K562 (cell line): ENCODE data around the gene ELMO1. TPM values are rescaled to one million over a fixed set of nuclear protein-coding genes. Genes with fewer than 3 reads are reported as not detected.

Experiments
- ATAC-seq: fragments of 200-7000 bp; cut with Tn5 transposase; 3 replicates; pipeline ENCODE4 v1.9.1; 2020; ENCODE audit warnings: moderate library complexity
- BruUV-seq: library from RNA; stranded (reverse); fragments of 400-500 nt; replicated peaks from 2 replicates; lab custom pipeline; 2021; lab: Mats Ljungman, UMichigan
- CTCF ChIA-PET: fragments of 300-600 bp; formaldehyde crosslinking; extraction: SDS; loops from one replicate; lab custom pipeline; 2021; ENCODE audit warnings: low intra/inter-chr PET ratio; lab: Yijun Ruan, JAX
- POLR2A ChIA-PET: fragments of 300-600, 350-650 bp; sonication (Branson Sonifier 250); formaldehyde crosslinking; extraction: SDS; loops from one replicate; lab custom pipeline; 2021; ENCODE audit warnings: antibody characterized with exemption, inconsistent platforms; lab: Yijun Ruan, JAX
- DNase-seq, 4 experiments: peaks; one replicate each; pipeline versions ENCODE4 v3.0.0 to v3.0.0-alpha.2; 2011 to 2018; ENCODE audit warnings: low spot score in 3 of 4, mixed read lengths in 3 of 4; ENCODE audit errors: extremely low read depth in 1 of 4
- FAIRE-seq: peaks from 2 replicates; lab custom pipeline; 2011; peaks lifted over from hg19 to GRCh38; lab: Jason Lieb, UNC
- H2AFZ ChIP-seq: 2 replicates; pipeline ENCODE4 v1.6.0; 2011; ENCODE audit warnings: low read depth, low read length, control low read depth, inconsistent platforms
- H3K27ac ChIP-seq: fragments of 200-600 bp; 3 replicates; pipeline ENCODE4 v1.8.0; 2011; ENCODE audit warnings: low read depth, mild to moderate bottlenecking, control low read depth, inconsistent platforms, low read length, moderate library complexity, mixed read lengths; ENCODE audit errors: extremely low read depth
- H3K27me3 ChIP-seq, 2 experiments: fragments of 300-600 bp in 1 of 2; 2 replicates in 1 of 2; 3 replicates in 1 of 2; pipeline versions ENCODE4 v1.6.0 to v1.8.0; 2011; ENCODE audit warnings: inconsistent platforms in 2 of 2, low read length in 2 of 2, mild to moderate bottlenecking in 1 of 2, mixed read lengths in 1 of 2, moderate library complexity in 1 of 2; ENCODE audit not compliant: control insufficient read depth in 2 of 2, insufficient read depth in 2 of 2
- H3K36me3 ChIP-seq: fragments of 300-600 bp; 3 replicates; pipeline ENCODE4 v1.8.0; 2011; ENCODE audit warnings: mild to moderate bottlenecking, low read length, inconsistent platforms; ENCODE audit not compliant: control insufficient read depth, insufficient read depth
- H3K4me1 ChIP-seq, 2 experiments: fragments of 200-600 bp in 1 of 2; replicated peaks in 1 of 2; 2 replicates in 1 of 2; 3 replicates in 1 of 2; pipeline versions ENCODE4 v1.5.1 to v1.8.0; 2011; ENCODE audit warnings: inconsistent platforms in 2 of 2, low read length in 2 of 2, mild to moderate bottlenecking in 1 of 2, mixed read lengths in 1 of 2, moderate library complexity in 1 of 2; ENCODE audit not compliant: control insufficient read depth in 2 of 2, insufficient read depth in 2 of 2
- H3K4me2 ChIP-seq: 2 replicates; pipeline ENCODE4 v1.6.1; 2011; ENCODE audit warnings: low read length, control low read depth, inconsistent platforms, mixed read lengths; ENCODE audit not compliant: insufficient read depth
- H3K4me3 ChIP-seq: fragments of 200-600 bp; sonication (generic), shearing (Covaris generic); 2 replicates; pipeline ENCODE4 v1.5.1; 2016; ENCODE audit warnings: control low read depth, inconsistent platforms
- H3K79me2 ChIP-seq: fragments of 200-600 bp; 3 replicates; pipeline ENCODE4 v1.8.0; 2011; ENCODE audit warnings: low read length, inconsistent platforms; ENCODE audit not compliant: control insufficient read depth, insufficient read depth
- H3K9ac ChIP-seq, 2 experiments: 2 replicates each; pipeline versions ENCODE4 v1.6.0 to v1.6.1; 2011; ENCODE audit warnings: low read depth in 2 of 2, low read length in 2 of 2, control low read depth in 1 of 2, inconsistent platforms in 1 of 2, mild to moderate bottlenecking in 1 of 2, mixed read lengths in 1 of 2; ENCODE audit not compliant: insufficient read depth in 1 of 2
- H3K9me1 ChIP-seq: one replicate; pipeline ENCODE4 v1.6.0; 2011; ENCODE audit warnings: inconsistent platforms, mild to moderate bottlenecking, low read length, moderate library complexity; ENCODE audit not compliant: control insufficient read depth, insufficient read depth
- H3K9me3 ChIP-seq: replicated peaks from 2 replicates; pipeline ENCODE4 v1.5.1; 2011; ENCODE audit warnings: low read depth, low read length, inconsistent platforms; ENCODE audit not compliant: control insufficient read depth, insufficient read depth
- H4K20me1 ChIP-seq: replicated peaks from 2 replicates; pipeline ENCODE4 v1.6.1; 2011; ENCODE audit warnings: low read length, inconsistent platforms, mixed read lengths; ENCODE audit not compliant: control insufficient read depth, insufficient read depth
- AFF4 ChIP-seq: sonication (generic); formaldehyde crosslinking; IDR thresholded peaks from 2 replicates; pipeline ENCODE4 v1.8.0; 2023; ENCODE audit warnings: mild to moderate bottlenecking, missing genetic modification reagents
- ERF ChIP-seq: fragments of 450-650 bp; formaldehyde crosslinking; IDR thresholded peaks from 2 replicates; pipeline ENCODE4 v1.4.0; 2020; ENCODE audit warnings: mild to moderate bottlenecking, mixed read lengths
- ETV1 ChIP-seq: fragments of 450-650 bp; conservative IDR thresholded peaks from 2 replicates; pipeline ENCODE4 v1.6.1; 2016; ENCODE audit warnings: missing genetic modification characterization, control low read depth, low read depth, missing compliant biosample characterization
- GTF2E2 ChIP-seq: fragments of 200-800 bp; sonication (Bioruptor generic); IDR thresholded peaks from 2 replicates; pipeline ENCODE4 v1.6.1; 2016; ENCODE audit warnings: missing genetic modification characterization, missing compliant biosample characterization
- HLTF ChIP-seq: fragments of 450-650 bp; IDR thresholded peaks from 2 replicates; pipeline ENCODE4 v1.6.1; 2016
- KDM1A ChIP-seq, 2 experiments: fragments of 450-650 bp; IDR thresholded peaks; 2 replicates each; pipeline ENCODE4 v1.6.1; 2016; ENCODE audit warnings: mild to moderate bottlenecking in 2 of 2
- MAFF ChIP-seq: IDR thresholded peaks from 2 replicates; pipeline ENCODE4 v1.6.1; 2012; ENCODE audit warnings: low read length, improper control_type of control experiment
- ZC3H11A ChIP-seq: IDR thresholded peaks from 2 replicates; pipeline ENCODE4 v1.6.1; 2012; ENCODE audit warnings: low read depth, low read length, improper control_type of control experiment
- ZNF3 ChIP-seq: fragments of 250-450 bp; sonication (Bioruptor Pico); IDR thresholded peaks from 2 replicates; pipeline ENCODE4 v1.5.0; 2021; ENCODE audit warnings: mild to moderate bottlenecking, moderate library complexity
- ZSCAN29 ChIP-seq: fragments of 450-650 bp; IDR thresholded peaks from 2 replicates; pipeline ENCODE4 v1.6.1; 2017
- WGBS: fragments of 100-300 bp; shearing (Covaris generic); methylation state at CpG from one replicate; pipeline ENCODE4 v1.1.6; 2016; ENCODE audit warnings: low coverage, mixed read lengths; ENCODE audit not compliant: insufficient coverage; ENCODE audit errors: missing lambda C conversion rate; 5-methylcytosine and 5-hydroxymethylcytosine counted together
- in situ Hi-C: fragments of 300-500 bp; cut with MboI; formaldehyde crosslinking; loops from 4 replicates; pipeline ENCODE4 v1.15.0; 2018; ENCODE audit warnings: inconsistent platforms, mixed read lengths
- intact Hi-C: fragments of 100-400 bp; cut with micrococcal nuclease; formaldehyde crosslinking; loops from 2 replicates; pipeline ENCODE4 v1.14.2; 2022
- polyA plus RNA-seq, 8 experiments: library from polyadenylated mRNA; depleted of rRNA in 4 of 8; stranded (reverse) in 5 of 8; unstranded in 3 of 8; fragments of >200 nt; fragmentation: Nextera tagmentation in 2 of 8; fragmentation: Illumina TruSeq in 1 of 8; extraction: Ambion mirVana in 2 of 8; extraction: Trizol in 1 of 8; gene quantifications; 2 replicates each; pipeline versions ENCODE4 v1.2.1 to v1.2.3, GENCODE V29; 2011 to 2014; ENCODE audit warnings: inconsistent platforms in 1 of 8, missing spikeins in 1 of 8
- total RNA-seq, 7 experiments: library from RNA; depleted of rRNA in 6 of 7; stranded (reverse); fragments of >200 nt in 6 of 7; fragmentation: Illumina TruSeq in 2 of 7; extraction: Trizol in 2 of 7; gene quantifications; 2 replicates each; pipeline versions ENCODE4 v1.2.1 to v1.2.3, GENCODE V29; 2011 to 2021; ENCODE audit warnings: low replicate concordance in 1 of 7

The ELMO1 gene
- total and polyA plus RNA-seq, 9 of the 15 experiments (the other 6 are each of a cell fraction or from before 2014, with no cell fraction given) = 0.36 to 7.2 (median 3.6) TPM

- H3K9me1 ChIP-seq = no peaks in the 10 kb centered on the region
- no peak overlapping the region for H3K4me2 ChIP-seq
- POLR2A ChIA-PET = interaction anchor here (0.7 kb wide), 1 partner anchor 246 kb away, joined by 4 read pairs; no protein-coding TSS in a partner anchor
- H3K36me3 ChIP-seq = no peaks in the 10 kb centered on the region
- FAIRE-seq = no peak
- H3K27me3 ChIP-seq = no peaks in the 10 kb centered on the region
- intact Hi-C loops = loop anchor here (1.0 to 5.0 kb wide), 4 partner anchors 216 to 494 kb away; no protein-coding TSS in a partner anchor
- no peak overlapping the region for H3K4me3 ChIP-seq
- no peaks in the 10 kb centered on the region for H3K4me1 ChIP-seq
- WGBS = 0% methylated on average over 3 of the region's 3 CpGs
- TF ChIP-seq ZSCAN29 (no peak), ZNF3 (CRISPR knock-in tag) (no peak), ETV1 (tag) (no peak), MAFF (no peak), ZC3H11A (no peak), ERF (CRISPR knock-in tag) (no peak), HLTF (no peak), GTF2E2 (no peak), AFF4 (CRISPR knock-in tag) (no peak), KDM1A (IDR thresholded peaks at IDR 0.05) (no peak)
- TF ChIP-seq, all 486 proteins: peak for 0
- no peaks in the 10 kb centered on the region for H3K79me2 ChIP-seq
- in situ Hi-C loops = no loop called here
- no TSS peak for BruUV-seq
- no peaks in the 10 kb centered on the region for H3K9me3 ChIP-seq
- CTCF ChIA-PET = interaction anchor here (0.6 to 1.7 kb wide), 2 partner anchors 235 to 1387 kb away, joined by 3 read pairs; no protein-coding TSS in a partner anchor
- no peak overlapping the region for H2AFZ ChIP-seq
- no peaks in the 10 kb centered on the region for H4K20me1 ChIP-seq
- no peak overlapping the region for H3K9ac ChIP-seq
- H3K27ac ChIP-seq = no peak overlapping the region
- no peak for DNase-seq
- no peak for ATAC-seq
Measured at GRCh38 chr7:36966636-36967035, 482.0 kb downstream of the ELMO1 start.
